Dendritic cell treated with granulocyte-macrophage colony-stimulating factor and Interleukin-4, amounts not matched to agents 40 ng/mL and 50 ng/mL, for 4 days (primary cell): ENCODE data around the gene ISL1.
A peak's percentile ranks its signal among the peaks of the same experiment; 100 is the strongest.

Source experiments
- H3K27ac Mint-ChIP-seq: one replicate; pipeline ENCODE4 v1.8.0; 2022; ENCODE audit warnings: mild to moderate bottlenecking, mixed read lengths
- H3K27me3 Mint-ChIP-seq: one replicate; pipeline ENCODE4 v1.8.0; 2022; ENCODE audit warnings: mild to moderate bottlenecking, mixed read lengths
- H3K36me3 Mint-ChIP-seq: one replicate; pipeline ENCODE4 v1.8.0; 2022; ENCODE audit warnings: low read depth, mixed read lengths
- H3K4me1 Mint-ChIP-seq: one replicate; pipeline ENCODE4 v1.8.0; 2022; ENCODE audit warnings: low read depth, mixed read lengths
- H3K4me3 Mint-ChIP-seq: one replicate; pipeline ENCODE4 v1.8.0; 2022; ENCODE audit warnings: mild to moderate bottlenecking, moderate library complexity, mixed read lengths
- H3K9me3 Mint-ChIP-seq: one replicate; pipeline ENCODE4 v1.8.0; 2022; ENCODE audit warnings: mixed read lengths
- intact Hi-C: fragments of 100-400 bp; cut with micrococcal nuclease; formaldehyde crosslinking; loops from one replicate; pipeline ENCODE4 v1.15.0; 2022

ISL1 gene

DNA sequence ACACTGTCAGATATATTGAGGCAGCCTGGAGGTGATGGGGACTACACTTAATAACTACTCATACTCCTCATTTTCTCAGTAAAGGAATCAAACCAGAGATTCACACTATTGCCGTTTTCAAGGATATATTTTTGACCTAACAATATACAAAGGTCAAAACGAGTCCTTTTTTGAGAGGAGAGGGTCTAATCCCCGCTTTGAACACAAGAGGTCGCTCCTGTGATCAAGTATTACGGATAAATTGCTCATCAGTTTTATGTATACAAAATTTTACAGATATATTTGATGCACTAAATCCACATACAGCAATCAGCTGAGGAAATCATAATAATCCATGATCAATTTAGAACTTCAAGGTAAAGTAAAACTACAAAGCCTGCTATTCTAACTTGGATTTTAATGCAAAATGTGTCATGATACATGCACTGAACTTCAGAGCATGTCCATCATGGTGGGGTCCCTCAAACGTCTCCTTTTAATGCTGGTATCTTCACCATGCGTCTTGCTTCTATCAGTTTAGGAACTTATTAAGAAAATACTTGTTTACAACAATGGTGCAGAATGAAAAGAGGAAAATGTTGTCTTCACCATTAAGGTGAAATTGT is 2.5 kb upstream of the ISL1 start:
- H3K4me1 Mint-ChIP-seq, result peaks cover 7% of the 10 kb centered on the region
- intact Hi-C loops, result no loop called here
- H3K27me3 Mint-ChIP-seq, result peaks cover 91% of the 10 kb centered on the region
- no peaks in the 10 kb centered on the region for H3K36me3 Mint-ChIP-seq
- H3K9me3 Mint-ChIP-seq, result no peaks in the 10 kb centered on the region
- no peak overlapping the region for H3K4me3 Mint-ChIP-seq
- H3K27ac Mint-ChIP-seq, result no peak overlapping the region

- intact Hi-C loops, result no loop called here
- Mint-ChIP-seq H3K36me3 (no peaks in the 10 kb centered on the region), H3K4me3 (no peak overlapping the region), H3K9me3 (peaks cover 4% of the 10 kb centered on the region), H3K27ac (no peak overlapping the region), H3K27me3 (peaks cover 96% of the 10 kb centered on the region), H3K4me1 (peaks cover 9% of the 10 kb centered on the region)
Observed at GRCh38 chr5:51381761-51382474, 1.3 kb upstream of the ISL1 start.

DNA sequence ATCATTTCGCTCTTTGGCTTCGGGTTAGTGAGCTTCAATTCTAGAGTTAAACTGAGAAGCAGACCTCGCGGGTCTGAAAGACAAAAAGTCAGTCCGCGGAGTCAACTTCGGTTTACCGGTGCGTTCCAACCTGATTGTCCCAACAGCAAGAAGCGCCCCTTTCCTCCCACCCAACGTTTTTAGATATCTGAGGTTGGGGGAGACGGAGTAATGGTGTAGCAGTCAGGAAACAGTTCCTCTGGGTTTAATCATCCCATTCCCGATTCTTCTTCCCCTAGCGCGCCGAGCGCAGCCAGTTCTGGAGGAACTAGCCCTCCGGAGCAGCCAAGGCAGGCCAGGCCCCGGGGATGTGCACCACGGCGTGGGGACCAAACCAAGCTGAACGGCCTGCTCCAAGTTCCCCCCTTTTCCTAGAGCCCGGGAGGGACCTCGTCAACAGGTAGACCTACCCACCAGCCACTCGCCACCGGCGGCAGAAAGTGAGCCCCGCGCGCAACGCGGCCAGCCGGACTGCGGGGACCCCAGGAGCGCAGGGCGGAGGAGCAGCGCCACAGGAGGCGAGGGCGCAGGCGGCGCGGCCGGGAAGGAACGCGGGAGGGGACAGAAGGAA is 622 bp upstream of the ISL1 start:
- H3K27ac Mint-ChIP-seq, result no peak overlapping the region
- intact Hi-C loops, result no loop called here
- H3K27me3 Mint-ChIP-seq, result peaks cover 96% of the 10 kb centered on the region
- peaks cover 16% of the 10 kb centered on the region for H3K4me1 Mint-ChIP-seq
- no peaks in the 10 kb centered on the region for H3K36me3 Mint-ChIP-seq
- peaks cover 9% of the 10 kb centered on the region for H3K9me3 Mint-ChIP-seq
- no peak overlapping the region for H3K4me3 Mint-ChIP-seq

DNA sequence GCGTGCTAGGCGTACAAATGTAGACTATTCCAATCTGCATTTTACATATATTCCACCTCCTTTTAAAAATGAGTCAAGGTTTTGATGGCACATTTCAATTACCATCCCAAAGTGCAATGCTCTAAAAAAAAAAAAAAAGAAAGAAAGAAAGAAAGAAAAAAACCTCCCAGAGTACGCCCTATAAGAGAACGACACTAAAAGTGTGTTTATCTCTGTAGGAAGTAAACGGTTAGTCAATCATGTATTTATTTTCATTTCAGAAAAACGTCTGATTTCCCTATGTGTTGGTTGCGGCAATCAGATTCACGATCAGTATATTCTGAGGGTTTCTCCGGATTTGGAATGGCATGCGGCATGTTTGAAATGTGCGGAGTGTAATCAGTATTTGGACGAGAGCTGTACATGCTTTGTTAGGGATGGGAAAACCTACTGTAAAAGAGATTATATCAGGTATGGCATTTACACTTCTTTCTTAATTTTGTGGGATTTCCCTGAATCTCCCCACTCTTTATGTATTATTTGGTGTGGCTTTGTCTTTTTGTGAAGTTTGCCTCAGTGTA is 1.1 kb downstream of the ISL1 start:
- peaks cover 94% of the 10 kb centered on the region for H3K27me3 Mint-ChIP-seq
- no peak overlapping the region for H3K27ac Mint-ChIP-seq
- H3K4me1 Mint-ChIP-seq, result peaks cover 16% of the 10 kb centered on the region
- intact Hi-C loops, result no loop called here
- no peaks in the 10 kb centered on the region for H3K36me3 Mint-ChIP-seq
- H3K4me3 Mint-ChIP-seq, result no peak overlapping the region
- H3K9me3 Mint-ChIP-seq, result peaks cover 9% of the 10 kb centered on the region

DNA sequence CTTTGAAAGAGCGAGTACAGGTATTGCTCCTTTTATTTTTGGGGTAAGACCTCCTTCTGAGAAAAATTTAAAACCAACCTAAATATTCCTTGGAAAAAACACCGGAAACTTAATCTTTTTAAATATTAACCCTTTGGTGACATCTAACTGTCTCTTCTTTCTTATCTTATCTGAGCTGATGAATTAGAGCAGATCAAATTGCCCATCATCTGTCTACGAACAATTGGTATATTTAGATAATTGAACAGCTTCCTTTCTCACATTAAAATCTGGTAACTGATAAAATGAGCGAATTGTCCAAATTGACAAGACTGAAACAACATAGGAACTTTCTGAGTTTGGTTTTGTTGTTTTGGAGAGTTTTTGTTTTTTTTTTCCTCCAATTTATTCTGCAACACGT is 2.0 kb downstream of the ISL1 start:
- Mint-ChIP-seq H3K36me3 (no peaks in the 10 kb centered on the region), H3K27ac (no peak overlapping the region), H3K4me1 (peaks cover 16% of the 10 kb centered on the region), H3K27me3 (peaks cover 93% of the 10 kb centered on the region), H3K9me3 (peaks cover 9% of the 10 kb centered on the region), H3K4me3 (no peak overlapping the region)
- intact Hi-C loops, result no loop called here

GRCh38 chr5:51386916-51387883 is 4.0 kb downstream of the ISL1 start:
- Mint-ChIP-seq H3K27ac (no peak overlapping the region), H3K9me3 (peaks cover 9% of the 10 kb centered on the region), H3K4me1 (peaks cover 16% of the 10 kb centered on the region), H3K27me3 (peaks cover 88% of the 10 kb centered on the region), H3K36me3 (no peaks in the 10 kb centered on the region), H3K4me3 (peak overlapping the region; percentile 44)
- intact Hi-C loops, result no loop called here

- Mint-ChIP-seq H3K27me3 (peaks cover 86% of the 10 kb centered on the region), H3K4me1 (peaks cover 13% of the 10 kb centered on the region), H3K4me3 (no peak overlapping the region), H3K27ac (no peak overlapping the region), H3K36me3 (no peaks in the 10 kb centered on the region), H3K9me3 (peaks cover 9% of the 10 kb centered on the region)
- intact Hi-C loops, result no loop called here
Observed at GRCh38 chr5:51387884-51388275, 4.6 kb downstream of the ISL1 start.

DNA sequence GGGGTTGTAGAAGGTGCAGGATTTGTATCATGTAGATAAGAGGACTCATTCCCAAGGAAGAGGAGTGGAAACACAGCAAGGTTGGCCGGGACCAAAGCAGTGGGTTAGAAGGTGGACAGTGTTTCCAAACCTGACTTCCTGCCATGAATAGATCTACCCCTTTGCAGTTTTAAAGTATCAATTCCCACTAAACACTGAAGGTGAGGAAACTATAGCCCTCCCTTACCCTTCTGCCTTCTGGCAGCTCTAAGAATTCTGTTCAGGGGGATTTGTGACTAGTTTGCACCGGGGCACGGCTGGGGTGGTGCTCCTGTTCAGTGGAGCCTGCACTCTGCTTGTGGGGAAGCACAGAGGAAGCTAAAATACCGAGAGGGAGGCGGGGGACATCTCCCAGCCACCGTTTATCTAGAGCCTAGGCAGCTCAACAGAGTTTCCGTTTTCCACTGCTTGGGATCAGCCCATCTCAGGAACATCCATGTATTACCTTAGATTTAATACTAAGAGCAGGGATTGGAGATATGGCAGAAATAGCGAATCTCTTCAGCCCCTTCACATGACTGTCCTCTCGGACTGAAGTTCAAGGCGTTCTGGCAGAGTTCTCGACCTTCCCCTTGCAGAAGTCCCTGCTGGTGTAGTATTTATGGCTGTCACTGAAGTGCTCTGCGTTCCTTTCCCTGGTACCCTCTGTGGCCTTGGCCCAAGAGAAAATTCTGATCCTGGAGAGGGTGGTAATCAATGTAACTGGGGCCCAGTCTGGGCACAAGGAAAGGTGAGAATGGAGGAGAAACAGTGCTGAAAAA is 5.4 kb downstream of the ISL1 start:
- no peak overlapping the region for H3K4me3 Mint-ChIP-seq
- no peak overlapping the region for H3K27ac Mint-ChIP-seq
- H3K27me3 Mint-ChIP-seq, result peaks cover 80% of the 10 kb centered on the region
- H3K9me3 Mint-ChIP-seq, result peaks cover 9% of the 10 kb centered on the region
- H3K36me3 Mint-ChIP-seq, result no peaks in the 10 kb centered on the region
- peaks cover 8% of the 10 kb centered on the region for H3K4me1 Mint-ChIP-seq
- intact Hi-C loops, result no loop called here

DNA sequence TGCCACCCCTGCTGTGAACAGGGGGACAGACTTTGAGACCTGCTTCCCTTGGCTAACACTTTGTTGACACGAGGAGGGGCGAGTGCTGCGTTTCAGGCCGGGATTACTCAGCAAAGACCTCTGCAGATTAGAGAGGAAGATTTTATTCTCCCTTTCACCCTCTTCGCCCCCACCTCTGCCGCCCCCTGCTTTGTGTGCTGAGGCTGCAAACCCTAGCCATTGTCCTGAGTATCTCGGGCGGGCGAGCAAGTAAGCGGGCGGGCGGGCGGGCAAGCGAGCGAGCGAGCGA is 6.0 kb downstream of the ISL1 start:
- H3K4me3 Mint-ChIP-seq, result no peak overlapping the region
- peaks cover 80% of the 10 kb centered on the region for H3K27me3 Mint-ChIP-seq

GRCh38 chr5:51389577-51390463 is 6.6 kb downstream of the ISL1 start:
- no peak overlapping the region for H3K27ac Mint-ChIP-seq
- no peaks in the 10 kb centered on the region for H3K36me3 Mint-ChIP-seq
- peaks cover 77% of the 10 kb centered on the region for H3K27me3 Mint-ChIP-seq
- H3K4me3 Mint-ChIP-seq, result no peak overlapping the region
- intact Hi-C loops, result no loop called here
- H3K9me3 Mint-ChIP-seq, result peaks cover 9% of the 10 kb centered on the region
- peaks cover 8% of the 10 kb centered on the region for H3K4me1 Mint-ChIP-seq

More for the DNA sequence above, 6.0 kb downstream of the ISL1 start:
- H3K27ac Mint-ChIP-seq, result no peak overlapping the region
- H3K36me3 Mint-ChIP-seq, result no peaks in the 10 kb centered on the region
- peaks cover 9% of the 10 kb centered on the region for H3K9me3 Mint-ChIP-seq
- peaks cover 8% of the 10 kb centered on the region for H3K4me1 Mint-ChIP-seq
- intact Hi-C loops, result no loop called here

DNA sequence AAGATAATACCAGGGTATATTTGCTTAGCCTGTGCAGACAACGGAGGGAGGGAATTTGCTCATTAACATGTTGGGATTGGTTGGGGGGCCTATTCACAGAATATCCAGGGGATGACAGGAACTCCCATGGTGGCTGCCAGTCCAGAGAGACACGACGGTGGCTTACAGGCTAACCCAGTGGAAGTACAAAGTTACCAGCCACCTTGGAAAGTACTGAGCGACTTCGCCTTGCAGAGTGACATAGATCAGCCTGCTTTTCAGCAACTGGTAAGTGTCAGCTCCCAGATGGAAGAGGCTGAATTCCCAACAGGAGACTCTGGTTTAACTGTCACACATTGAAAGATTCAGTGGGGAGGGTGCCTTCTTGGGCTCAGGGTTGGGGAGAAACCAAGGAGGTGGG is 7.9 kb downstream of the ISL1 start:
- Mint-ChIP-seq H3K27ac (no peak overlapping the region), H3K4me3 (no peak overlapping the region), H3K4me1 (peaks cover 8% of the 10 kb centered on the region), H3K9me3 (peaks cover 9% of the 10 kb centered on the region), H3K27me3 (peaks cover 78% of the 10 kb centered on the region), H3K36me3 (no peaks in the 10 kb centered on the region)
- intact Hi-C loops, result no loop called here

- Mint-ChIP-seq H3K4me1 (no peaks in the 10 kb centered on the region), H3K27ac (no peak overlapping the region), H3K4me3 (no peak overlapping the region), H3K27me3 (peaks cover 75% of the 10 kb centered on the region), H3K36me3 (no peaks in the 10 kb centered on the region), H3K9me3 (no peaks in the 10 kb centered on the region)
- intact Hi-C loops, result no loop called here
Observed at GRCh38 chr5:51392689-51393199, 9.5 kb downstream of the ISL1 start.
